GM15510 (cell line): ENCODE measurements around the gene ATXN7L1.

Experiments
- POLR2A ChIP-seq: IDR thresholded peaks from 3 replicates; pipeline ENCODE4 v1.6.1; 2011; ENCODE audit warnings: borderline replicate concordance; ENCODE audit not compliant: insufficient read length; ENCODE audit errors: extremely low read depth

ATXN7L1 gene

GRCh38 chr7:105830405-105831301, 45.7 kb downstream of the ATXN7L1 start:
- no peak for TF ChIP-seq POLR2A

- no peak for TF ChIP-seq POLR2A
Measured at GRCh38 chr7:105829681-105830322, 46.6 kb downstream of the ATXN7L1 start.

GRCh38 chr7:105828141-105828540, 48.3 kb downstream of the ATXN7L1 start:
- no peak for TF ChIP-seq POLR2A

GRCh38 chr7:105827151-105827875, 49.1 kb downstream of the ATXN7L1 start:
- TF ChIP-seq POLR2A: no peak

- TF ChIP-seq POLR2A: no peak
Measured at GRCh38 chr7:105826143-105826542, 50.3 kb downstream of the ATXN7L1 start.

GRCh38 chr7:105825371-105825770, 51.0 kb downstream of the ATXN7L1 start:
- TF ChIP-seq POLR2A: no peak

GRCh38 chr7:105822806-105823205, 53.6 kb downstream of the ATXN7L1 start:
- TF ChIP-seq POLR2A: no peak

GRCh38 chr7:105821527-105821926, 54.9 kb downstream of the ATXN7L1 start:
- no peak for TF ChIP-seq POLR2A

- no peak for TF ChIP-seq POLR2A
Measured at GRCh38 chr7:105820363-105821066, 55.9 kb downstream of the ATXN7L1 start.

- TF ChIP-seq POLR2A: no peak
Measured at GRCh38 chr7:105819559-105819958, 56.8 kb downstream of the ATXN7L1 start.

- no peak for TF ChIP-seq POLR2A
Measured at GRCh38 chr7:105816954-105817615, 59.3 kb downstream of the ATXN7L1 start.

GRCh38 chr7:105816266-105816843, 60.0 kb downstream of the ATXN7L1 start:
- no peak for TF ChIP-seq POLR2A

- TF ChIP-seq POLR2A: no peak
Measured at GRCh38 chr7:105815576-105815975, 60.8 kb downstream of the ATXN7L1 start.

GRCh38 chr7:105814481-105814880, 61.9 kb downstream of the ATXN7L1 start:
- TF ChIP-seq POLR2A: no peak

GRCh38 chr7:105811189-105811847, 65.1 kb downstream of the ATXN7L1 start:
- no peak for TF ChIP-seq POLR2A
